H1 (cell line): ENCODE results near the gene CTIF. TPM values are rescaled to one million over a fixed set of nuclear protein-coding genes. Genes with fewer than 3 reads are reported as not detected.

Experiments used
- CTCF ChIA-PET: fragments of 300-600 bp; sonication (Branson Sonifier 250); formaldehyde crosslinking; loops from one replicate; lab custom pipeline; 2021; ENCODE audit not compliant: partially characterized antibody; lab: Charles Lee
- POLR2A ChIA-PET: fragments of 300-600 bp; sonication (Branson Sonifier 250); formaldehyde crosslinking; loops from one replicate; lab custom pipeline; 2021; ENCODE audit warnings: inconsistent platforms; ENCODE audit not compliant: partially characterized antibody; lab: Charles Lee
- DNase-seq, 2 experiments: peaks; one replicate each; pipeline versions ENCODE4 v3.0.0 to v3.0.0-alpha.2; 2010 to 2022; ENCODE audit warnings: low spot score in 2 of 2, low read depth in 1 of 2, mixed read lengths in 1 of 2
- FAIRE-seq: peaks from 2 replicates; lab custom pipeline; 2011; peaks lifted over from hg19 to GRCh38; lab: Jason Lieb, UNC
- H2AFZ ChIP-seq: 2 replicates; pipeline ENCODE4 v1.8.1; 2012; ENCODE audit warnings: low read length, inconsistent platforms
- H2AK5ac ChIP-seq: 2 replicates; pipeline ENCODE4 v1.6.1; 2013; ENCODE audit warnings: low read depth, low read length
- H2BK120ac ChIP-seq: replicated peaks from 2 replicates; pipeline ENCODE3; 2013; ENCODE audit warnings: low read depth, low read length, inconsistent platforms
- H2BK12ac ChIP-seq: 2 replicates; pipeline ENCODE4 v1.6.1; 2013; ENCODE audit warnings: low read depth, low read length
- H2BK15ac ChIP-seq: 2 replicates; pipeline ENCODE4 v1.6.1; 2013; ENCODE audit warnings: low read length
- H2BK20ac ChIP-seq: 2 replicates; pipeline ENCODE4 v1.6.1; 2013; ENCODE audit warnings: low read length
- H2BK5ac ChIP-seq: 2 replicates; pipeline ENCODE4 v1.6.1; 2013; ENCODE audit warnings: low read depth, low read length
- H3K14ac ChIP-seq: 2 replicates; pipeline ENCODE4 v1.6.1; 2013; ENCODE audit warnings: inconsistent platforms; ENCODE audit not compliant: insufficient read length
- H3K18ac ChIP-seq: 2 replicates; pipeline ENCODE4 v1.6.1; 2013; ENCODE audit warnings: low read length; ENCODE audit errors: extremely low read depth
- H3K23ac ChIP-seq: 2 replicates; pipeline ENCODE4 v1.6.1; 2013; ENCODE audit warnings: inconsistent platforms; ENCODE audit not compliant: insufficient read length
- H3K23me2 ChIP-seq: 2 replicates; pipeline ENCODE4 v1.6.1; 2013; ENCODE audit warnings: low read depth, low read length
- H3K27ac ChIP-seq: 2 replicates; pipeline ENCODE4 v1.6.1; 2011; ENCODE audit warnings: low read depth, low read length, inconsistent platforms
- H3K27me3 ChIP-seq, 4 experiments: replicated peaks in 1 of 4; 1 replicate in 1 of 4; 2 replicates in 3 of 4; pipeline versions ENCODE4 v1.6.1 to v1.8.1; 2011 to 2013; ENCODE audit warnings: low read length in 3 of 4, mild to moderate bottlenecking in 3 of 4, inconsistent platforms in 2 of 4, mixed read lengths in 2 of 4, moderate library complexity in 1 of 4; ENCODE audit not compliant: control insufficient read depth in 3 of 4, insufficient read depth in 3 of 4; ENCODE audit errors: extremely low read depth in 1 of 4
- H3K36me3 ChIP-seq, 4 experiments: 2 replicates each; pipeline versions ENCODE4 v1.6.1 to v1.8.1; 2011 to 2013; ENCODE audit warnings: mild to moderate bottlenecking in 4 of 4, low read length in 3 of 4, moderate library complexity in 2 of 4, control low read depth in 1 of 4, inconsistent platforms in 1 of 4; ENCODE audit not compliant: insufficient read depth in 4 of 4, control insufficient read depth in 2 of 4
- H3K4ac ChIP-seq: replicated peaks from 2 replicates; pipeline ENCODE3; 2013; ENCODE audit warnings: low read length, low read depth, mixed read lengths, inconsistent platforms; ENCODE audit not compliant: insufficient read length
- H3K4me1 ChIP-seq, 4 experiments: replicated peaks in 1 of 4; 1 replicate in 1 of 4; 2 replicates in 3 of 4; pipeline versions ENCODE4 v1.6.1 to v1.8.1; 2011 to 2013; ENCODE audit warnings: low read length in 3 of 4, inconsistent platforms in 2 of 4, mixed read lengths in 1 of 4; ENCODE audit not compliant: insufficient read depth in 4 of 4, control insufficient read depth in 3 of 4
- H3K4me2 ChIP-seq, 2 experiments: 2 replicates each; pipeline versions ENCODE4 v1.6.1 to v1.8.1; 2011 to 2013; ENCODE audit warnings: low read depth in 2 of 2, low read length in 2 of 2, control low read depth in 1 of 2, inconsistent platforms in 1 of 2, mild to moderate bottlenecking in 1 of 2; ENCODE audit not compliant: insufficient read depth in 1 of 2
- H3K4me3 ChIP-seq, 4 experiments: fragments of 200-600, 300-600 bp in 1 of 4; sonication (generic), shearing (Covaris generic), sonication (Bioruptor Twin) in 1 of 4; 2 replicates each; pipeline versions ENCODE4 v1.5.1 to v1.8.1; 2011 to 2016; ENCODE audit warnings: low read length in 4 of 4, low read depth in 3 of 4, control low read depth in 2 of 4, inconsistent platforms in 2 of 4, mild to moderate bottlenecking in 2 of 4, mixed read lengths in 1 of 4, moderate library complexity in 1 of 4; ENCODE audit not compliant: insufficient read depth in 2 of 4; ENCODE audit errors: extremely low read depth in 1 of 4
- H3K56ac ChIP-seq: replicated peaks from 2 replicates; pipeline ENCODE3; 2013; ENCODE audit warnings: low read depth, mild to moderate bottlenecking, mixed read lengths, low read length, inconsistent platforms; ENCODE audit not compliant: insufficient read length
- H3K79me1 ChIP-seq: 2 replicates; pipeline ENCODE4 v1.6.1; 2013; ENCODE audit warnings: low read depth, low read length, control low read depth
- H3K79me2 ChIP-seq, 2 experiments: 2 replicates each; pipeline versions ENCODE4 v1.6.1 to v1.8.1; 2012 to 2013; ENCODE audit warnings: low read length in 2 of 2, mild to moderate bottlenecking in 2 of 2, inconsistent platforms in 1 of 2; ENCODE audit not compliant: insufficient read depth in 2 of 2, control insufficient read depth in 1 of 2
- H3K9ac ChIP-seq, 4 experiments: replicated peaks in 1 of 4; 1 replicate in 1 of 4; 2 replicates in 3 of 4; pipeline versions ENCODE4 v1.6.1 to v1.8.1; 2011 to 2013; ENCODE audit warnings: low read depth in 3 of 4, low read length in 3 of 4, control low read depth in 2 of 4, mild to moderate bottlenecking in 2 of 4, moderate library complexity in 2 of 4, inconsistent platforms in 1 of 4; ENCODE audit errors: extremely low read depth in 1 of 4
- H3K9me3 ChIP-seq, 2 experiments: 2 replicates each; pipeline versions ENCODE4 v1.6.1 to v1.8.1; 2012 to 2013; ENCODE audit warnings: mild to moderate bottlenecking in 2 of 2, moderate library complexity in 2 of 2, control low read depth in 1 of 2, inconsistent platforms in 1 of 2, low read depth in 1 of 2, low read length in 1 of 2, mixed read lengths in 1 of 2; ENCODE audit not compliant: insufficient read depth in 2 of 2
- H4K20me1 ChIP-seq, 2 experiments: replicated peaks in 1 of 2; 2 replicates each; pipeline versions ENCODE3 to v1.8.1; 2011 to 2013; ENCODE audit warnings: inconsistent platforms in 2 of 2, low read length in 2 of 2, mild to moderate bottlenecking in 1 of 2; ENCODE audit not compliant: insufficient read depth in 2 of 2, control insufficient read depth in 1 of 2
- H4K5ac ChIP-seq: 2 replicates; pipeline ENCODE4 v1.6.1; 2013; ENCODE audit warnings: low read length, low read depth, mixed read lengths, inconsistent platforms; ENCODE audit not compliant: insufficient read length
- H4K8ac ChIP-seq: 2 replicates; pipeline ENCODE4 v1.8.0; 2013; ENCODE audit warnings: mild to moderate bottlenecking, moderate library complexity, low read length, inconsistent platforms; ENCODE audit not compliant: insufficient read depth; ENCODE audit errors: extremely low read depth
- H4K91ac ChIP-seq: replicated peaks from 2 replicates; pipeline ENCODE3; 2013; ENCODE audit warnings: low read length, mixed read lengths, inconsistent platforms; ENCODE audit not compliant: insufficient read length
- ASH2L ChIP-seq: fragments of 200-600, 300-600 bp; sonication (generic); IDR thresholded peaks from one replicate; pipeline ENCODE4 v1.7.1; 2017; ENCODE audit warnings: low read length
- BCL11A ChIP-seq, 2 experiments: IDR thresholded peaks; one replicate each; pipeline ENCODE4 v1.6.1; 2011; ENCODE audit warnings: low read depth in 2 of 2, low read length in 2 of 2, mild to moderate bottlenecking in 2 of 2
- CHD1 ChIP-seq: IDR thresholded peaks from 2 replicates; pipeline ENCODE4 v1.6.1; 2012; ENCODE audit warnings: low read depth, low read length, improper control_type of control experiment
- EP300 ChIP-seq, 2 experiments: IDR thresholded peaks; 1 replicate in 1 of 2; 2 replicates in 1 of 2; pipeline ENCODE4 v1.6.1; 2011 to 2012; ENCODE audit warnings: low read depth in 2 of 2, low read length in 2 of 2, mild to moderate bottlenecking in 2 of 2, borderline replicate concordance in 1 of 2, inconsistent platforms in 1 of 2, moderate library complexity in 1 of 2
- FOSL1 ChIP-seq: IDR thresholded peaks from 2 replicates; pipeline ENCODE4 v1.6.1; 2011; ENCODE audit warnings: mild to moderate bottlenecking, low read depth, low read length, moderate library complexity; ENCODE audit not compliant: insufficient read depth
- GABPA ChIP-seq: IDR thresholded peaks from 2 replicates; pipeline ENCODE4 v1.6.1; 2011; ENCODE audit warnings: mild to moderate bottlenecking, low read length, moderate library complexity, borderline replicate concordance; ENCODE audit not compliant: insufficient read depth
- HDAC6 ChIP-seq: IDR thresholded peaks from one replicate; pipeline ENCODE4 v1.7.1; 2012; ENCODE audit warnings: low read depth, mild to moderate bottlenecking, inconsistent platforms, low read length, moderate library complexity
- JUN ChIP-seq: IDR thresholded peaks from 2 replicates; pipeline ENCODE4 v1.6.1; 2011; ENCODE audit warnings: low read depth, mild to moderate bottlenecking, improper control_type of control experiment, low read length
- MAX ChIP-seq: IDR thresholded peaks from 2 replicates; pipeline ENCODE4 v1.6.1; 2012; ENCODE audit warnings: inconsistent platforms
- POLR2A ChIP-seq, 2 experiments: IDR thresholded peaks; 1 replicate in 1 of 2; 2 replicates in 1 of 2; pipeline ENCODE4 v1.6.1; 2011; ENCODE audit warnings: low read depth in 2 of 2, low read length in 2 of 2, mild to moderate bottlenecking in 2 of 2; ENCODE audit errors: control extremely low read depth in 1 of 2
- RXRA ChIP-seq: IDR thresholded peaks from 2 replicates; pipeline ENCODE4 v1.6.1; 2011; ENCODE audit warnings: low read depth, mild to moderate bottlenecking, low read length, moderate library complexity; ENCODE audit not compliant: insufficient read depth
- SIN3A ChIP-seq, 2 experiments: IDR thresholded peaks in 1 of 2; conservative IDR thresholded peaks in 1 of 2; 2 replicates each; pipeline ENCODE4 v1.6.1; 2011 to 2012; ENCODE audit warnings: low read length in 2 of 2, improper control_type of control experiment in 1 of 2, low read depth in 1 of 2, mild to moderate bottlenecking in 1 of 2
- SIRT6 ChIP-seq: IDR thresholded peaks from one replicate; pipeline ENCODE4 v1.7.1; 2012; ENCODE audit warnings: low read length, inconsistent platforms
- SP1 ChIP-seq: IDR thresholded peaks from 2 replicates; pipeline ENCODE4 v1.6.1; 2011; ENCODE audit warnings: low read depth, low read length
- WGBS, 2 experiments: shearing (Covaris generic) in 1 of 2; methylation state at CpG; one replicate each; pipeline versions ENCODE4 v1.1.6 to v1.1.7; 2013 to 2015; ENCODE audit warnings: low lambda C conversion rate in 2 of 2, mixed read lengths in 2 of 2, inconsistent platforms in 1 of 2, low coverage in 1 of 2, missing lambda C conversion rate in 1 of 2; ENCODE audit not compliant: insufficient replicate concordance in 2 of 2, insufficient coverage in 1 of 2, insufficient read length in 1 of 2; ENCODE audit errors: extremely low coverage in 1 of 2, missing lambda C conversion rate in 1 of 2; 5-methylcytosine and 5-hydroxymethylcytosine counted together
- polyA plus RNA-seq, 7 experiments: library from polyadenylated mRNA; depleted of rRNA in 3 of 7; stranded (reverse) in 5 of 7; unstranded in 2 of 7; fragments of >200 nt in 5 of 7; fragments of 200-250 nt in 2 of 7; gene quantifications; 1 replicate in 5 of 7; 2 replicates in 1 of 7; 4 replicates in 1 of 7; pipeline versions ENCODE4 v1.2.1 to v1.2.3, GENCODE V29; 2011 to 2013; ENCODE audit warnings: missing spikeins in 2 of 7, mixed read lengths in 2 of 7
- total RNA-seq: library from RNA; stranded (reverse); fragmentation: NEBNext Ultra II Directional; extraction: Animal tissue kit (Norgen Biotek cat#: 25700); gene quantifications from 2 replicates; pipeline ENCODE4 v1.2.1, GENCODE V29; 2021

Gene CTIF
- total and polyA plus RNA-seq, 2 of the 8 experiments (the other 6 are each of a cell fraction or from before 2014, with no cell fraction given), result 9.0 to 17.8 TPM

GRCh38 chr18:48885266-48885923 is 346.6 kb downstream of the CTIF start:
- Histone ChIP-seq H3K36me3 (no peaks in the 10 kb centered on the region), H4K91ac (no peak overlapping the region), H2BK20ac (no peak overlapping the region), H3K56ac (no peak overlapping the region), H2AFZ (no peak overlapping the region), H3K9ac (no peak overlapping the region), H3K14ac (no peak overlapping the region), H3K23me2 (no peaks in the 10 kb centered on the region), H3K27me3 (0 out of 7 replicates have a peak, but pooled peaks cover 0 to under 1% (median 0%) of the 10 kb centered on the region in 4 experiments), H2AK5ac (no peak overlapping the region), H2BK120ac (no peak overlapping the region), H4K8ac (no peak overlapping the region), H3K9me3 (no peaks in the 10 kb centered on the region), H3K27ac (no peak overlapping the region), H2BK5ac (no peak overlapping the region), H3K79me2 (no peaks in the 10 kb centered on the region), H3K4me2 (no peak overlapping the region), H4K20me1 (no peaks in the 10 kb centered on the region), H2BK12ac (no peak overlapping the region), H3K4me1 (peaks cover 0 to 23% (median 13%) of the 10 kb centered on the region in 4 experiments; a peak in 6 of 7 replicates), H2BK15ac (no peak overlapping the region), H3K18ac (no peak overlapping the region), H3K4ac (no peak overlapping the region), H3K23ac (no peak overlapping the region), H3K4me3 (no peak overlapping the region), H4K5ac (no peak overlapping the region), H3K79me1 (no peaks in the 10 kb centered on the region)
- ChIA-PET CTCF (interaction anchor here (1.0 to 1.2 kb wide), 2 partner anchors 12 to 108 kb away, joined by 3 read pairs; no protein-coding TSS in a partner anchor), POLR2A (no interaction called here)
- DNase-seq (no peak), FAIRE-seq (no peak)
- 86% methylated on average over 6 of the region's 11 CpGs; no CpG with 5 or more reads in 1 of the 2 experiments for WGBS, 2 experiments
- TF ChIP-seq POLR2A (IDR thresholded peaks at IDR 0.05; ENCODE audit: control extremely low read depth in 1 of 2, low read depth in 2 of 2, low read length in 2 of 2) (no peak), FOSL1 (no peak), JUN (no peak), RXRA (no peak), EP300 (IDR thresholded peaks at IDR 0.05; ENCODE audit: borderline replicate concordance in 1 of 2, low read depth in 2 of 2, low read length in 2 of 2) (no peak), CHD1 (no peak), HDAC6 (no peak), SIN3A (conservative IDR thresholded peaks at IDR 0.05 in 1 of 2, IDR thresholded peaks at IDR 0.05 in 1 of 2; ENCODE audit: low read depth in 1 of 2, low read length in 2 of 2) (no peak), MAX (no peak), ASH2L (no peak), BCL11A (IDR thresholded peaks at IDR 0.05; ENCODE audit: low read depth in 2 of 2, low read length in 2 of 2) (no peak), SP1 (no peak), GABPA (no peak), SIRT6 (no peak)
